ENCODE measurements around the gene SETBP1.

Gene SETBP1

DNA sequence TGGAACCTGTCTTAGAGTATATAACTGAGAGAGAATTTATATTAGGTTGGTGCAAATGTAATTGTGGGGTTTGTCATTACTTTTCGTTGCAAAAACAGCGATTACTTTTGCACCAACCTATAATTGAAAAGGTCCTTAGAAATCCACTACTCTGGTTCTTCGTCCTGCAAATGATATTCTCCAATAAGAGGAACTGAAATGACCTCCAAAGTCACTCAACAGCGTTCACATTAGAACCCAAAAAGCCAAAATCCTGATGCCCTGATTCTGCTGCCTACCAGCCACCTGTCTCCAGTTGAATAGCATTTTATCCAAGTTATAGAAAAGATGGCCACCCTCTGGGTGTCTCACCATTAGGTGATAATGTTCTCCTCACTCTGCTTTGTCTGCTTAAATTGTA is 230.6 kb downstream of the SETBP1 start:
- no peak for DNase-seq (ENCODE audit: low spot score)

DNA sequence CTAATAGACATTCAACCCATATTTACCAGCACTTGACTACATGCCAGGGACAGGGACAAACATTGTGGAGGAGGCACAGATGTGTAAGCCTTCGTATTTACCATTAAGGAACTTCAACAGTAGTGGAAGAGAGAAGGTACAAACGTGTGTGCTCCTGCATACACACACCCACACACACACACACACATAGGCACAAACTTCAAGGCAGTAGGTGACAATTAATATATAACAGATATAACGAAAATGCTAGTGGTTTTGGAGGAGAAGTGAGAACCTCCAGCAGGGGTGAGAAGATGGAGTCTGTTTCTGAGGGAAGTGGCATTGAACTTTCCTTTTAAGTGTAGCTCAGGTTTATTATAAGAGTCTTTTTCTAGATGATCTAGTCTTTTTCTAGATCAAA is 231.1 kb downstream of the SETBP1 start:
- DNase-seq (ENCODE audit: low spot score), result no peak

DNA sequence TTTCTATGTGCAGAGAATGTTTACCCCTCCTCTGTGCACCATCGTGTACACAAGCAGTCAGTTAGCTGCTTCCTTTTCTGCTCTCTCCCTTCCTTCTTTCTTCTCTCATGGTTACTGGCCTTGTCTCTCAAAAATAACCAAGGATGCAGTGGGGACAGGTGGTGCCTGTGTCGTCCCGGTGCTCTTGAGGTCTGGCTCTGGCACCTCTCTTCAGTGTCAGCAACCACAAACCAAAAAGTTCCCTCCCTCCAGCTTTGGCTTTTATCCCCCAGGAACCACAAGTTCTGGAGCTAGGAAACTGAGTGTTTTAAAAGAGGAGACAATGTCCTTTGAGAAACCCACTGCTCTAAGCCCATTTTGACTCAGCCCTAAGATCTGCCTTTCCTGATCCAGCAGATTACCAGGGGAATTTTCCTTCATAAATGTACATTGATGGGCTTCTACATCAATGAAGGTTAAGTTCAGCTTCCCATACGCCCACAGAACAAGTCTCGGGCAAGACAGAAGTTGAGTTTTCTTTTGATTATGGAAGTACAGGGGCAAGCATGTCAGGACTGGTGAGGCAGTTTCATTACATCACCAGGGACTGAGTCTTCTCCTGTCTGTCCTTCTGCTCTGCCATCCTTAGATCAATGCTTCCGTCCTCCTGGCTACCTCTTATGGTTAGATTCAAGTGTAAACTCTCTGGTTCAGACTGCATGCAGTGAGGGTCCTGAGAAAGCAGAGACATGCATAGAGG is 232.2 kb downstream of the SETBP1 start:
- no peak for DNase-seq (ENCODE audit: low spot score)

DNA sequence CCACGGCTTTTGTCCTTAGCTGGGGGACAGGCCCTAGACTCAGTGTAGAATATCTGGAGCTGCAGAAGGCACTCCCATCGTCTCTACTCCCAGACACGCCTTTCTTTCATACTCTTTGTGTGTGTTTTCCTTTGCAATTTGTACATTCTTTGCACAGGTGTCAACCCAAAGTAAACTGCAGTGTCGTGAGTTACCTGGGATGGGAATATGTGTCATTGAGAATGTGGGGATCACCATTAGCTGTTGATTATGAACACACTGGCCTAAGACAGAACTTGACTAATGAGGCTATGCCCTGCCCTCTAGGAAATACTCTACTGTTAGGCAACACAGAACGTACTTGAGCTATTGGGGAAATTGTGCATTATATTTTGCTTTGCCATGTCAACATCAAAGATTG is 233.3 kb downstream of the SETBP1 start:
- DNase-seq (ENCODE audit: low spot score), result no peak

DNA sequence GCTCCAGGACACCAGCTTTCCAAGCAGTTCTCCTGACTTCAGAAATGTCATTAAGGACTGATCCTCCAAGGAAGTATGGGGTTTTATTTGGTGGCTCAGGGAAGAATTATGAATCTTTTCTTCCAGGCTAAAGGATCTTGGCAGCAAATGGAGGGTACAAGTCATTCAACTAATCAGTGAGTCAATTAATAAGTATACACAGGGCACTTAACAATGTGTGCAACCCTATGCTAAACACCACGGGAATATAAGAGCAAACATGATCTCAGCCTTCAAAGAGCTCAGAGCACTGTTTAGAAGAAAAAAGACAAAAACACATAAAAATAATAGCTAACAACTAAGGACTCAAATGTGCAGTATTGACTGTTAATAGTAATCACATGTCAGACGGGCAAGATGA is 234.5 kb downstream of the SETBP1 start:
- DNase-seq (ENCODE audit: low spot score), result no peak

DNA sequence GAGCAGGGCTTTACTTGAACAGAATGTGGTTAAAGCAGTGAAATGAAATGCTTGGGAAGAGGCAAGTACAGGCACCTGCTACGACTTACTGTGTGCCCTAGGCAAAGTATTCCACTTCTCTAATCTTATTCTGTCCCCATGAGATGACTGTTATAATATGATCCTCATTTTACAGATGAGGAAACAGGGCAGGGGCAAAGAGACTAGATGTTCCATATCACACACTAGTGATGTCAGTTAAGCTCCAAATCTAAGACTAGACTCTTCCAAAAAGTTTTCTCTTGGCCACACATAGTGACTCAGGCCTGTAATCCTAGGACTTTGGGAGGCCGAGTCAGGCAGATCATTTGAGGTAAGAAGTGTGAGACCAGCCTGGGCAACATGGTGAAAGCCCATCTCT is 235.0 kb downstream of the SETBP1 start:
- no peak for DNase-seq (ENCODE audit: low spot score)

DNA sequence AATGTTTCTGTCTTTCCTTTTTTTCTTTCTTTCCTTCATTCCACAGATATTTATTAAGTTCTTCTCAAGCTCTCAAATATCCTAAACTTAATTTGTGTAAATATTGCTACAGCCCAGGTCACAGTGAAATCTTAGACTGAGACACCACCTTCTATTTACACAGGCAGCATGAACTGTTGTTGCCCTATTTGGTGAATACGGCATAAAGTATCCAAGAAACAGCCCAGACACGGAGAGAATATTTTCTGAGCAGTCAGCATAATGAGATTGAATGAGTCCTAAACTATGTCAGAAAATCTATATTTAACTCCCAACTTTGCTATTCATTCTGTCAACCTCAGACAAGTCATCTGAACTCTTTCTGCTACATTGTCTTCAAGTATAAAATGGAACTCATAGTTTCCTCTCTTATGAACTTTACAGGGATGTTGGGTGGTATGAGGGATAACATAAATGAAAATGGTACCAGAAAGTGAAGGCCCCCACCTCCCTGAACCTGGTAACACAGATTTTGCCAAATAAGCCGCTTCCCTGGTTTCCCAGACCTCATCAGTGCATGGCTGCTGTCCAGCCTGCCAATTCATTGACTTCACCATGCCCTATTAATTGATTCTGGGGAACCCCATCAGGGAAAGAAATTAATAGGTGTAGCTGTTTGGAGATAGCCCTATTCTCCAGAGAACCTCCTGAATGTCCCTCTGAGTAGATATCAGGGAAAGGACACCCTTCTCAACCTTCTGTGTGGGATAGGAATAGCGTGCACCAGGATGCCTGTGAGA is 235.9 kb downstream of the SETBP1 start:
- DNase-seq (ENCODE audit: low spot score), result no peak

DNA sequence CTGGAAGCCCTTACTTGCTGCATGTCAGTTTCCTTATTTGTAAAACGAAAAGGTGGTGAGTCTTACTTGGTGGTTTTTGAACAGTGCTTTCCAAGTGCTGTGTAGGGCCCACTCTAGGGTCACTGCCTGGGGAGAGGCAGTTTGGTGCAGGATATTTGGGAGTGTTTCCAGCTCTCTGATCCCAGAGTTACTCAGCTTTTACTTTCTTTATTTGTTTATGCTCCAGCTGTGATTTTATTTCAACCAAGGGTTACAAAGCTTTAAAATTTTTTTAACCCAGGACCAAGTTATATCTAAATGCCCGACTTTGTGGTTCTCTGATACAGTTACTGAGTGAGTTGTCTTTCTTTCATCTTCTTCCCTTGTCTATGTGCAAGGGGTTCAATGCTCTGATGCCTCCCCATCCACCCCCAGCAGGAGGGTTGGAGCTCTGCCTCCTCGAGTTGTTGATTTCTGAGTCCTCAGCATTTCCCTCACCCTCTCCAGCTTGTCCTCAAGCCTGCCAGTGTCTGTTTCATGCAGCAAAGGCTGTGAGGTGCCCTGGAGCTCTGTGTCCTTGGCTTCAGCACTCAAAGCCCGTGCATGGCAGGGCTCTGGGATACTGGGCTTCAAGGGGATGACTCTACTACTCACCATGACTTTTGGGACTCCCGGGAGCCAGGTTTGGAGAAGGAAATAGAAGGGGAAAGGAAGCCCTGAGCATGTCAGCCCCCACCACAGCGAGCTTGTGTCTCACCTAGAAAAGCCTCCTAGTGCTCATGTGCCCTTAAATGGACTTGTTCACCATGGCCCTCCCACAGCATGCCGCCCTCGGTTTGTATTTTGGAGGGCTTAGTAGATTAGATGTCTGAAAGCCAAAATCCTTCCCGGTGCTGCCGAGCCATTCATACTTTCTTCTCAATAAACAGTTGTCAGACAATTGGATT is 236.8 kb downstream of the SETBP1 start:
- no peak for DNase-seq (ENCODE audit: low spot score)

DNA sequence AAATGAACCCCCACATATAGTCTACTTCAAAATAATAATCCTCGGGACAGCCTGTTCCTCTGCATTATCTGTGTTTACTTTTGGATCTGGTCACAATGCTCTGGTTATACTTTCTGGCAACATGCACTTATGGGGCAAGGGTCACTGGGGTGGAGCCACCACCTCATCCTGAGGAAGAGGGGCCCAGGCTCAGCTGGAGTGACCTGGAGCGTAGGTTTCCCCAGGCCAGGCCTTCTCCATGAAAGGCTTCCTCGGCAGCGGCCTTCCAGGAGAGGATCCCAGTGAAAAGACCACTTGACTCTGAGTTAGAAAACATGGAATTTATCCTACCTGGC is 237.4 kb downstream of the SETBP1 start:
- no peak for DNase-seq (ENCODE audit: low spot score)

DNA sequence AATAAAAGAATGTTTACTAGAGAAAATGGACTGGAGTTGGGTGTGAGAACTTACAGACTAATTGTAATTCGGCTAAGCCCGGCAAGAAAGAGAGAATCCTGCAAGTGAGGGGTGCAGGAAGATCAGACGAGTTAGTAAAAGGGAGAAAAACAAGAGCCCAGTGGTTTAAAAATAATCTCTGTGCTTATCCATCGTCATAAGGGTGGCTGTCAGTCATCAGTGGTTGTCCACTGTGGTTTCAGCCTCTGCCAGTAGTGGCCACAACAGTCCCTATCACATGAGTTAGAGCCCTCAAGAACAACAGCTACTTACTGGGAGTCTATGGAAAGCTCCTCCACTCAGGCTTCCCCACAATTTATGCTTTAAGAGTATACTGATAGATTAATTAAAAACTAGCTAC is 239.8 kb downstream of the SETBP1 start:
- DNase-seq (ENCODE audit: low spot score), result no peak

DNA sequence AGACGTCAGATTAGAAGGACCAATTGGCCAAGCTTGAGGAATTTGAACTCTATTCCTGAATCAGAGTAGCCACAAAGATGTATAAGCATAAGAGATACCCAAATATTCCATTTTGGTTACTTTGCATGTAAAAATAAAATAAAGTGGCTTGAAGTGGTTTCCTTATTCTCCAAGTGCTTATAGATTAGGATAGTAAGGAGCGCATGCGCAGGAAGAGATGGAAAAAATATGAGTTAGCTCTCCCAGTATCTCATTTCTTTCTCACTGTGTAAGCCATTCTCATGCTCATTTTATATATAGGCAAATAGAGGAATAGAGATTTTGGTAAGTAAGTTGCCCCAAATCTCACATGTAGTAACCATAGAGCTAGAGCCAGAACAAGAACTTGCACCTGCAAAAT is 241.3 kb downstream of the SETBP1 start:
- DNase-seq (ENCODE audit: low spot score), result no peak

DNA sequence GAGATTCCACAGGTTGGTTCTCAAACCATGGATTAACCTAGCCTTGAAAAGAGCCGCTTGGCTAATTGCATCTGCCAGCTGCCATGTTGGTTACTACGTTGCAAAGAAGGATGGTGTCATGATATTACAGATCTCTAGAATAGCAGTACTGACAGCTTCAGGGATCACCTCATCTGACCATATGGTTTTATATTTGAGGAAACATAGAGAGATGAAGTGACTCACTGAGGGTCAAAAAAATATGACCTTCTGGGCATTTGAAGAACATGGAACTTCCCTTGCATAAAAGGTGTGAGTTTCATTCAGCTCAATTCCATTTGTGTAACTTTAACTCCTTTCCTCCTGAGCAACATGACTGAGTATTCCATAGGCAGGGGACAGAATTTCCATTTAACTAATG is 242.3 kb downstream of the SETBP1 start:
- DNase-seq (ENCODE audit: low spot score), result no peak

DNA sequence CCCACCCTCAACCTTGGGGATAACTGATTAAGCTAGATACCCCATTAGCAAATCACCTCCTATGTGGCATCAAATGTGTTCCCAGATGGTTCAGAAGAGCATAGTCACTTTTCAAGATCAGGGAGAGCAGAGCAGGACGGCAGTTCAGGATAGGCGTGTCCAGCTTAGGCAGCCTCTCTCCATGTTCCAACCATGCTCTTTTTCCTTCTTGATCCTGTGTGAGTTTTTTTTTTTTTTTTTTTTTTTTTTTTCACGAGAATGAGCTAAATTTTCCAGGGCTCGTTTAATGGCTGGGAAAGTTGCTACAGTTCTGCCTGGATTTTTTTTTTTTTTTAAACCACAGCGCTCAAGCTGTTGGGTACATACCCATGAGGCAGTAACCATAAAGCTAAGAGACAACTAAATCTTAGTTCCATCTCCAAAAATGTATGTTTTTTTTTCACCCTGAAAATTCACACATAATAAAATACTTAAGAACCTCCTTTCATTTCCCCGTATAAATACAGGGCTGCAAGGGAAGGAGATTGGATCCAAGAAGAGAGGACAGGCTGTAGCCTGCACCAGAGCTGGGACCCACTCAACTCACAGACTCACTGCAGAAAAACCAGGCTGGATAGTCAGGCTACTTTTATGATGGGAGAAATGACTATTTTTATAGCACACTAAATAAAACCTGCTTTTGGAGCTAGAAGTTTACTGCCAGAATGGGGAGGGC is 244.3 kb downstream of the SETBP1 start:
- no peak for DNase-seq (ENCODE audit: low spot score)

DNA sequence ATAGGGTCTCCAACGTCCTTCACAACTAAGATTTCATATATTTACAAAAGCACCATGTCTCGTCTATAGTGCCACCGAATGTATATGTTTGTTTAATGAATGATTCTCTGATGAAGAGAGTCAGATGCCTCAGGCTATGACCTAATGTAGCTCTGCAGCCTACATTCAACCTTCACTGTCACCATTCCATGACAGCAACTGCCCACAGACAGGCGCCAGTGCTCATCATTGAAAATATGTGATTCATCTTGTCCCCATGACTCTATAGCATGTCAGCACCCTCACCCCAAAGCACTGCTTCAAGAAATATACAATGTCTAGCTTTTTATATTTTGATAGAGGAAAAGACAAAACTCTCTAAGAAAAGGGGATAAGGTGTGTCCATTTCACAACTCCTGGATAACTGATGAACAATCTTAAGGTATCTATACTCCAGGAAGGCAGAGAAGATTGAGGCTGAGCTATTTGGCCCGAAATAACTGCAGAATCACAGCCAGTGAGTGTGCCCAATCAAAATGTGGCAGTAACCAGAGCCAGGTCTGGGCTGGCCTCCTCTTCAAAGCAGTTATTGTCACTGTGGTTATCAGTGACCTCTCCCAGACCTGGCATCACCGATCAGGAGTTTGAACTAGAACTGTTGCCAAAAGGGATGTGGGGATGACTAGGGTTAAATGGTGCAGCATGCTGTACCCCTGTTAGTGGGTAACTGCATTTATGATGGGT is 246.6 kb downstream of the SETBP1 start:
- no peak for DNase-seq (ENCODE audit: low spot score)

DNA sequence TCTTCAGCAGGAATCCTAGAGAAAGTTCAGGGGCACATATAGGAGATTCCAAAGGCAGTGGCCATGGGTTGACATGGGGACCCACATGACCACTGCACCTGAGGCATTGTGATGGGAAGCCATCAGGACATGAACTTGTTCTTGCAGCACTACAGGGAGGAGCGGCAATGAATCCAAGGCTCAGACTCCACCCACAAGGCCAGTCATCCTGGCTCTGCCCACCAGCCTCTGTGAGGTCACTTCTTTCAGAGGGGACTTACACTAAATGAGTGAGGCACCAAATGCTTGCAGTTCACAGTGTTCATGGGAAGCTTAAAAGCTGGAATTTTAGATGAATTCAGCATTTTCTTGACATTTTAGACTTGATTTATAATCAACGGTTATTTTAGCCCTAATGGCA is 254.2 kb downstream of the SETBP1 start:
- DNase-seq (ENCODE audit: low spot score), result no peak

DNA sequence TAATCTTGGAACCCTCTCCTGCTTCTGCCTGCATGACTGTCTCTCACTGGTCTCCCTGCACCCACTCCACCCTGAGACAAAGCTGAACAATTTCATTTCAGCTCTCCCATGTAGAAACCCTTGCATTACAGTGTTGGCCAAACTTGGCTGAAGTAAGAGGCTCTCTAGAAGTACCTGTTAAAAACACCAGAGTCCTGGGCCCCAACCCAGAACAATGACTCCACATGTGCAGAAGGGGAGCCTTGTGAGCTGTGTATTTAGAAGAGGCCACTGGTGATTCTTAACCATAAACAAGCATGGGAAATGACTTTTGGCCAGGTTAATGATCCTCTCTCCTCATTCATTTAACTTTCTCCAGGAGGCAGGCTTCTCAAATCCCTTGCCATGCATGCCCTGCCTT is 254.8 kb downstream of the SETBP1 start:
- no peak for DNase-seq (ENCODE audit: low spot score)

DNA sequence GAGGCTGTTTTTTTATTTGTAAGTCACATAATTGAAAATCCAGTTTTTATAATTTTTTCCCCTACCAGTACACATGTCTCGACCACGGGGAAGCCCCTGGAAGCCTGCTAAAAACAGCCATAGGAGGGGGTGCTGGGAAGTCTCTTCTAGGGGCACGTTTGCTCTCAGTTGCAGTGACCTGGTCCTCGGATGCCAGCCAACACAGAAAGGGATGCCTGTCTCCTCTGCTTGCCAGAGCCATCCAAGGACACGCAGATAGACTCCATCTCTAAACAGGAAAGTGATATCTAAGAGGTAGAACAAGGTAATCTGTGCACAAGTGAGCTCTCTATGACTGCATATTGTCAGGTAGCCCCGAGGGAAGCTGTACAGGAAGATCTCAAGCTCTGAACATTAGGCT is 255.8 kb downstream of the SETBP1 start:
- no peak for DNase-seq (ENCODE audit: low spot score)

DNA sequence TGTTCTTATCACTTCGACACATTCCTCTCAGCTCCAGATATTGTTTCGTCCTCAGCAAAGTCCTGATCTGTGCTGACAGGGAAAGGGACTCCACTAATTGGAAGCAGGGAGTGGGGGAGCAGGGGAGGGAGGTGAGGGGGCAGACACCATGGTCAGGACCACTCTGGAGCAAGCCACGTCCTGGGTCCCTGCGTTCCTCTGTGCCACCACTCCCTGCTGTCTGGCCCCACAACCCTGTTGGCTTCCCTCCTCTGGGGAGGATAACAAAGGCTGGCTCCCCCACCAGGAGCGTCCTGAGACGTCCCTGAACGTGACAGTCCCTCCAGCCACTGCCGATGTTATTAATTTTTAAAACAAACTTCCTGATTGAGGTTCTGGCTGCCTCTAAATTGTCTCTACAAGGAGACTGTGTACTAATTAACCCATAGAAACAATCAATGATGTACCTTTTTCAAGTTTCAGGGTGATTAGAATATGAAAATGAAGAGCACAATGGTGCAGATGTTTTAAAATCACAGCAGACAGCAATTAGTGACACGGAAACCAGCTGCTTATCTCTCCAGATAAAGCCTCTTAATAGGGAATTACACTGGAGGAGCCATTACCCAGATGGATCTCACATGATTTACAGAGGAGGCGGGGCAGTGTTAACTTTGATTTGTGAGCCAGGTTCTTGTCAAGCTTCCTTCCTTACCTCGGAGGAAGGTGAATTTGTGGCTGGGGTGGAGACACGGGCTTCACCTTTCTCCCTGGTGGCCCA is 257.5 kb downstream of the SETBP1 start:
- DNase-seq (ENCODE audit: low spot score), result no peak

DNA sequence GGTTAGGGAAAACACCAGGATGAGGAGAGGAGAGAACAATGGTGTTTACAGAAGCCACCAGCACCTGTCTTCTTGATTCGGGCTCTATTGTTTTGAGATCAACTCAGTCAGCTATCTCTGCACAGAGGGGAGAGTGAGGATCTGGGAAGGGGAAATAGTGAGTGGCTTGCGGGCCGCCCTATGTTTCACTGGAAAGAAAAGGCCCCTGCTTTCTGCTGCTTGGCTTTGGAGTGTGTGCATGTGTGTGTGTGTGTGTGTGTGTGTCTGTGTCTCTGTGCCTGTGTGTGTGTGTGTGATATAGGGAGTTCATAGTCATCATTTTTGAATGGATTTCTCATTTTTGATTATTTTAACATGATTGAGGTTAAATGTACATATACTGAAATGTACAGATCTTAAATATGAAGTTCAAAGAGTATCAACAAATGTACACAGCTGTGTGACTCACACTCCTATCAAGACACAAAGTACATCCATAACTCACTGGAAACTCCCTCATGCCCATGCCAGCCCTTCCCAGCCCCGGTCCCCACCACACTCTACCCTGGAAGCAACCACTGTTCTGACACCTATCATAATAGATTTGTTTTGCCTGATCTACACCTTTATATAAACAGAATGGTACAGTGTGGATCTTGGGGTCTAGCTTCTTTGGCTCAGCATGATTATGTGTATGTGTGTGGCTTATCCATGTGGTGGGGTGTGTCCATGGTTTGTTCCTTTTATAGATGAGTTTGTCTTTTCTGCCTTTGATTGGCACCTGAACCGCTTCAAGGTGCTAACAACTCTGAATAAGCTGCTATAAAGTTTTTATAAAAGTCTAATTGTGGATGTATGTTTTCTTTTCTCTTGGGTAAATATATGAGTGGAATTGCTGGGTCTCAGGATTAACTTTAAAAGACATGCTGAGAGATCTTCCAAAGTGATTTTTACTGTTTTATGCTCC is 258.3 kb downstream of the SETBP1 start:
- DNase-seq (ENCODE audit: low spot score), result no peak

DNA sequence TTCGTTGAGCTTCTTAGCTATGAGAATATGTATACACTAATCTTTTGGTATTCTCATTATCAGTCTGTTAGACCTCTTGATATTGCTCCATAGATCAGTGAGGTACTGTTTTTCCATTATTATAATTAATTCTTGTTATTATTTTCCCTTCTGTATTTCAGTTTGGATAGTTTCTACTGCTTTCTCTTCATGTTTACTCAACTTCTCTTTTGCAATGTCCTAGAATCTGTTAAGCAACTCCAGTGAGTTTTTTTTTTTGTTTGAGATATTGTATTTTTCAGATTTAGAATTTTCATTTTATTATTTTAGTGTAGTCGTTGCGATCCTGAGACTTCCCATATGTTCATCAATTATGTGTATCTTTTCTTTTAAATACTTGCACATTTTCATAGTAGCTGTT is 260.8 kb downstream of the SETBP1 start:
- no peak for DNase-seq (ENCODE audit: low spot score)
